RCC 7860 (cell line): ENCODE data around the gene ZNF331.

ENCODE experiments used
- DNase-seq: peaks from one replicate; pipeline ENCODE4 v3.0.0-alpha.2; 2015; ENCODE audit warnings: low spot score
- FAIRE-seq: peaks from 2 replicates; lab custom pipeline; 2012; peaks lifted over from hg19 to GRCh38; lab: Jason Lieb, UNC

Gene ZNF331

GRCh38 chr19:53555352-53555751 lies 17.4 kb downstream of the ZNF331 start:
- DNase-seq (no peak), FAIRE-seq (no peak)

GRCh38 chr19:53571339-53571738 lies 33.4 kb downstream of the ZNF331 start:
- no peak for DNase-seq
- no peak for FAIRE-seq

- DNase-seq (no peak), FAIRE-seq (no peak)
These were observed 39.2 kb downstream of the ZNF331 start for GRCh38 chr19:53576941-53577653.

DNA sequence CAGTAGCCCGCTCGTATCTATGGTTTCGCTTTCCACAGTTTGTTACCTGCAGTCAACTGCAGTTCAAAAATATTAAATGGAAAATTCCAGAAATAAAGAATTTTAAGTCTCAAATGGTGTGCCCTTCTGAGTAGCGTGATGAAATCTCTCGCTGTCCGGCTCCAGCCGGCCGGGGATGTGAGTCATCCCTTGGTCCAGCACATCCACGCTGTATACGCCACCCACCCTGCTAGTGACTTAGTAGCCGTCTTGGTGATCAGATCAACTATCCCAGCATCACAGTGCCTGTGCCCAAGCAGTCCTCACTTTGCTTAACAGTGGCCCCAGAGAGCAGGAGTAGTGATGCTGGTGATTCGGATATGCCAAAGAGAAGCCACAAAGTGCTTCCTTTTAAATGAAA lies 40.0 kb downstream of the ZNF331 start:
- DNase-seq = no peak
- no peak for FAIRE-seq

- FAIRE-seq = no peak
- DNase-seq = no peak
These were observed 41.6 kb downstream of the ZNF331 start for GRCh38 chr19:53579518-53579917.

- no peak for DNase-seq
- FAIRE-seq = no peak
These were observed 43.2 kb downstream of the ZNF331 start for GRCh38 chr19:53580871-53581835.

- FAIRE-seq = no peak
- no peak for DNase-seq
These were observed 43.9 kb downstream of the ZNF331 start for GRCh38 chr19:53581871-53582279.

DNA sequence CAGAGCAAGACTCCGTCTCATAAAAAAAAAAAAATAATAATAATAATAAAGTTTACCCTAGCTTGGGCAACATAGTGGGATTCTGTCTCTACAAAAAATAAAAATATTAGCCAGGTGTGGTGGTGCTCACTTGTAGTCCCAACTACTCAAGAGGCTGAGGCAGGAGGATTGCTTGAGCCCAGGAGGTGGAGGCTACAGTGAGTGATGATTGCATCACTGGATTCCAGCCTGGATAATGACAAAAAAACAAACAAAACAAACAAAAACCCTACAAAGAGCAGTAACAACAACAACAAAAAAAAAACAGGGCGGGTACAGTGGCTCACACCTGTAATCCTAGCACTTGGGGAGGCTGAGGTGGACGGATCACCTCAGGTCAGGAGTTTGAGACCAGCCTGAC lies 45.2 kb downstream of the ZNF331 start:
- no peak for FAIRE-seq

DNA sequence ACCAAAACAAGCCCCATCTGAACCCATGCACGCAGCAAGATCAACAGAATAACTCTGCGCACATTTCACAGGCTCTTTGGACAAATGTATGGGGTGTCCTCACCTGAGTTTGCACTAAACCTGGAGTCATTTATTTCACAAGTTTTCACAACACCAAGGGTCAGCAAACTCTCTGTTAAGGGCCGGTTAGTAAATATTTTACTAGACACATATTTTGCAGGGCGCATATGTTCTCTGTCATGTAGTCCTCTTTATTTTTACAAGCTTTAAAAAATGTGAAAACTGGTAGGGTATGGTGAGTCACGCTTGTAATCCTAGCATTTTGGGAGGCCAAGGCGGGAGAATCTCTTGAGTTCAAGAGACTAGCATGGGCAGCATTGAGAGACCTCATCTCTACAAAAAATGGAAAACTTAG lies 48.3 kb downstream of the ZNF331 start:
- no peak for FAIRE-seq

More for the DNA sequence above, 45.2 kb downstream of the ZNF331 start:
- no peak for DNase-seq

DNA sequence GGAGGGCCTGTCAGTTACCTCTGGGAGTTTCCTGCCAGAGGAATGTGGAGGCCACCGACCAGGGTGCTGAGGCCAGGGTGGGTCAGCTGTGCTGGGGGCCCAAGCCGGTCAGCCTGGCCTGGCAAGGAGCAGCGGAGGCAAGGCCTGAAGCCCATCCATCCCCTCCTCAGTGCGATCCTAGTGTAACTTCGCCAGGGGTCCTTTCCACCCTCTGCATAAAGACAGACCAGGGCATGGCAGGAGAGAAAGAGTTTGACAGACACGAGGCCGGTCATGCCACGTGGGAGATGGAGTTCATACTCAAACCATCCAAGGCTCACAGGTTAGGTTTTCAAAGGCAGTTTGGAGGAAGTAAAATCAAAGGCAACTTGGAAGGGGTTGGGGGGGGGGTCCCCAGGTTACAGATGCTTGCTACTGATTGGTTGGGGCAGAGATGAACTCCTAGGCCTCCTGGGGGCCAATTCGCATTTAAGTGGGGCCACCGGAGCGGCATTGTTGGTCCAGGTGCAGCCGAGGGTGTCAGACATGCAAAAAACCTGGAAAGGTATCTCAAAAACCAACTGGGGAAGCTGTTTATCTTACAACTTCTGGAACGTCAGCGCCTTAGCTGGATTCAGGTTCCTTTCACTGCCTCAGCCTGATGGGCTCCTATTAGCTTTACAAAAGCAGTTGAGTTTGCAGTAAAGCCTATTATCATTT lies 57.0 kb downstream of the ZNF331 start:
- DNase-seq = no peak
- FAIRE-seq = no peak

More for the DNA sequence above, 48.3 kb downstream of the ZNF331 start:
- DNase-seq = no peak

DNA sequence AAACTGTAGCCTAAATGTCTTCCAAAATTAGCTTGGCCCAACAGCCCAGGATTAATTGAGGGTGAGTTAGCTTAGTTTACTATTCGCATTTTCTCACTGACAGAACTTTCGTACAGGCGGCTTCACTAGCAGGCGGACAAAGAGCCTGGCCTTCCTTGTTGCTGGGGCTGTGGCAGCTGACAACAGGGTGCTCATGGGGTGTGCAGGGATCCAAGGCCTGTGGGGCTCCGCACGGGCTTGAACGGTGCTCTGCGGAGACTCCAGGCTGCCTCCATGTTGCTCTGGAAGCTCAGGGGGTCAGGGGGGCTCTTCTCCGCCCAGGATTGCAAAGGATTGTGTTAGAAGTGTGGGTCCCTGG lies 57.5 kb downstream of the ZNF331 start:
- DNase-seq (no peak), FAIRE-seq (no peak)

DNA sequence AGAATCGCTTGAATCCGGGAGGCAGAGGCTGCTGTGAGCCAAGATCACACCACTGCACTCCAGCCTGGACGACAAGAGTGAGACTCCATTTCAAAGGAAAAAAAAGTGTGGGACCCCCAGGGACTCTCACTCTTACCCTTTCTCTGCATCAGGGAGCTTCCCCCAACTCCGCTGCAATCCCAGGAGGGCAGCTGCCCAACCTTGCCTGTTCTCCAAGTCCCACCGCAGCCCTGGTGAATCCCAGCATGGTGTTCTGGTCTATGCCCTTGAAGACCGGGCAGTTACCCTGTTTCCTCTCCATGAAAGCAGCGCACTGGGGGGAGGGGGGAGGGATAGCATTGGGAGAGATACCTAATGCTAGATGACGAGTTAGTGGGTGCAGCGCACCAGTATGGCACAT lies 58.1 kb downstream of the ZNF331 start:
- DNase-seq = no peak
- no peak for FAIRE-seq

- no peak for DNase-seq
- no peak for FAIRE-seq
These were observed 59.1 kb downstream of the ZNF331 start for GRCh38 chr19:53597023-53597422.

GRCh38 chr19:53598361-53598760 lies 60.4 kb downstream of the ZNF331 start:
- no peak for DNase-seq
- no peak for FAIRE-seq

DNA sequence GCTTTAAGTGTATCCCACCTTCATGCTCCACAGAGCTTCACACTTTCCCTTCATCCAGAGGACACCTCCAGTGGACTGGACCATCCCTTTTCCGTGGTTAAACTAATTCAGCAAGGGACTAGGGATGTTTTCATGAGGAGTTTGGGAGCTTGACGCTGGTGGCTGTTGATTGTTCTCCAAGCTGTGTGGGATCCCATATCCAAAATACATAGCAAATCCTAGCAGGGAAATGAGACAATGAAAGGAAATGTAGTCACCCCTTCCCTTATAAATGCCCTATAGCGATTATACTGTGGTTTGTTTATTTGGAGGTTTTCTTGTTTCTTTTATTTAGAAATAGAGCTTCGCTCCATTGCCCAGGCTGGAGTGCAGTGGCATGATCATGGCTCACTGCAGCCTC lies 62.3 kb downstream of the ZNF331 start:
- no peak for FAIRE-seq
- no peak for DNase-seq

DNA sequence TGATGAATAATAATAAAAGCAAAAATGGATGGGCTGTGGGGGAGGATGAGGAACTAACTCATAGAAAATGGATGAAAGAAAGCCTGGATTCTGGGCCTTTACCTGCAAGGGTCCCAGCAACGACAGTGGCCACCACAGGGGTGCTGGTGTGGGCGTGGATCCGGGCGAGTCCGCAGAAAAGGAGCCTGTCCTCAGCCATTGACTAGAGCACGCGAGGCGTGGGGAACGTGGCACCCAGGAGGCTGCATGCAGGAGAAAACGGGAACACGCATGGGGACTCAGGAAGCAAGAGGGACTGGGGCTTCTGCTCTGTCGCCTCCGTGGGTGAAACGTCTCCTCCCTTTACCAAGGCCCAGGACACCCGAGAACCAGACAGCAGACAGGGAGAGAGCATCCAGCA lies 68.1 kb downstream of the ZNF331 start:
- DNase-seq (no peak), FAIRE-seq (no peak)

- no peak for FAIRE-seq
- DNase-seq = no peak
These were observed 70.4 kb downstream of the ZNF331 start for GRCh38 chr19:53608381-53608780.

GRCh38 chr19:53612762-53613526 lies 75.0 kb downstream of the ZNF331 start:
- DNase-seq (no peak), FAIRE-seq (no peak)

DNA sequence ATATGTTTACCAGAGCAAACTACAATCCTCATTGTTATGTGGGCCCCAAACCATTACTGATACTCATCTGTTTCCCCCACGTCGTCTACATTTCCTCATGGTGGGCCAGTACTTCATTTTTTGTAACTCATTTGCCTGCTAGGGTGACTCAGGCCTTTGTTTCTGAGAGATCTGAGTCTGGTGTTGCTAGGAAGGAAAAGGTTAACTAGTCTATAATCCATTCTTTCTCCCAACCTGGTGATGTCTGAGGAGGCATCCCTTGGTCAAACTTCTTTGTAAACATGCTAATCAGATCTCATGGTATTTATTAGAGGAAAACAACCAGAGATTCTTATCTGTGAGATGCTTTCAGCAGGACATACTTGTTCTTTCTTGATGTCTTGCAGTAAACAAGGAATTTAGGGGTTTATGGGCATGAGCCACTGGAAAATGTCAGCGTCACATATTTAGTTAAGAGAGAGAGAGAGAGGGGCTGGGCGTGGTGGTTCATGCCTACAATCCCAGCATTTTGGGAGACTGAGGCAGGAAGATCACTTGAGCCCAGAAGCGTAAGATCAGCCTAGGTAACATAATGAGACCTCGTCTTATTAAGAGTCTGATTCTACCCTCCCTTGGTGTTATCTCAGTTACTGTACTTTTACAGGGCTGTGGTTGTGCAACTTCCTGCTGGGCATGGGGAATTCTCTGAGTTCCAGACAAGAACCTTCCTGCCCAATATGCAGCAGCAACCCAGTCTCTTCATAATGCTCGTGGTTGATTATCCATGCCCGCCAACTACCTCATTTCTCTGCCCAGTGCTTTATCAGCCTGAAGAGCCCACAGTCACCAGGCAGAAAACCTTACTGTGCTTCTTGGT lies 84.2 kb downstream of the ZNF331 start:
- no peak for FAIRE-seq
- no peak for DNase-seq
